Tibial artery (tissue), 4 donors: Measurements from ENCODE around the gene IL12RB1.
A peak's percentile ranks its signal among the peaks of the same experiment; 100 is the strongest.

Source experiments
- DNase-seq, 2 donors: peaks; one replicate each; pipeline ENCODE4 v3.0.0-alpha.2; 2019
- H3K27ac ChIP-seq, 2 donors: fragments of 200-600 bp; sonication (generic) in 1 of 2; 1 replicate in 1 of 2; 2 replicates in 1 of 2; pipeline ENCODE4 v1.5.1; 2018 to 2019; ENCODE audit warnings: mild to moderate bottlenecking in 1 of 2
- H3K27me3 ChIP-seq, 2 donors: fragments of 200-600 bp; sonication (generic) in 1 of 2; one replicate each; pipeline versions ENCODE4 v1.5.1 to v1.6.0; 2016 to 2019
- H3K36me3 ChIP-seq, 3 donors: fragments of 200-600 bp; sonication (generic) in 2 of 3; one replicate each; pipeline ENCODE4 v1.5.1; 2016 to 2019; ENCODE audit warnings: mild to moderate bottlenecking in 2 of 3
- H3K4me1 ChIP-seq, 4 donors: fragments of 200-600 bp; sonication (generic) in 2 of 4; 1 replicate in 3 of 4; 2 replicates in 1 of 4; pipeline ENCODE4 v1.5.1; 2016 to 2019
- H3K4me3 ChIP-seq, 2 donors: fragments of 200-600 bp; sonication (generic) in 1 of 2; 1 replicate in 1 of 2; 2 replicates in 1 of 2; pipeline ENCODE4 v1.5.1; 2018 to 2019; ENCODE audit warnings: mild to moderate bottlenecking in 2 of 2
- H3K9me3 ChIP-seq, 3 donors: fragments of 200-600 bp; sonication (generic) in 1 of 3; one replicate each; pipeline ENCODE4 v1.5.1; 2016 to 2019
- intact Hi-C: fragments of 100-400 bp; cut with DNase I; formaldehyde crosslinking; loops from one replicate; pipeline ENCODE4 v1.15.0; 2023; ENCODE audit warnings: low total_unique reads
- TF ChIP-seq, protein P1 (sequence below), 2 experiments: fragments of 200-600 bp in 1 of 2; fragments of 450-650 bp in 1 of 2; IDR thresholded peaks; one replicate each; pipeline ENCODE4 v1.5.1; 2017 to 2019; ENCODE audit warnings: antibody characterized with exemption in 2 of 2, mild to moderate bottlenecking in 1 of 2, moderate library complexity in 1 of 2

Gene IL12RB1

GRCh38 chr19:18060472-18060871 lies 26.3 kb downstream of the IL12RB1 start:
- Histone ChIP-seq H3K9me3 (no peaks in the 10 kb centered on the region), H3K27ac (no peak overlapping the region), H3K36me3 (no peaks in the 10 kb centered on the region), H3K27me3 (peaks cover 0 to 8% of the 10 kb centered on the region in 2 donors), H3K4me1 (peaks cover 0 to 15% (median 10%) of the 10 kb centered on the region in 4 donors), H3K4me3 (no peak overlapping the region)
- no peak for DNase-seq
- TF ChIP-seq, protein P1, sequence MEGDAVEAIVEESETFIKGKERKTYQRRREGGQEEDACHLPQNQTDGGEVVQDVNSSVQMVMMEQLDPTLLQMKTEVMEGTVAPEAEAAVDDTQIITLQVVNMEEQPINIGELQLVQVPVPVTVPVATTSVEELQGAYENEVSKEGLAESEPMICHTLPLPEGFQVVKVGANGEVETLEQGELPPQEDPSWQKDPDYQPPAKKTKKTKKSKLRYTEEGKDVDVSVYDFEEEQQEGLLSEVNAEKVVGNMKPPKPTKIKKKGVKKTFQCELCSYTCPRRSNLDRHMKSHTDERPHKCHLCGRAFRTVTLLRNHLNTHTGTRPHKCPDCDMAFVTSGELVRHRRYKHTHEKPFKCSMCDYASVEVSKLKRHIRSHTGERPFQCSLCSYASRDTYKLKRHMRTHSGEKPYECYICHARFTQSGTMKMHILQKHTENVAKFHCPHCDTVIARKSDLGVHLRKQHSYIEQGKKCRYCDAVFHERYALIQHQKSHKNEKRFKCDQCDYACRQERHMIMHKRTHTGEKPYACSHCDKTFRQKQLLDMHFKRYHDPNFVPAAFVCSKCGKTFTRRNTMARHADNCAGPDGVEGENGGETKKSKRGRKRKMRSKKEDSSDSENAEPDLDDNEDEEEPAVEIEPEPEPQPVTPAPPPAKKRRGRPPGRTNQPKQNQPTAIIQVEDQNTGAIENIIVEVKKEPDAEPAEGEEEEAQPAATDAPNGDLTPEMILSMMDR (IDR thresholded peaks at IDR 0.05): no peak
- intact Hi-C loops: loop anchor here (5.0 kb wide), 1 partner anchor 118 kb away; no protein-coding TSS in a partner anchor

- H3K4me1 ChIP-seq: peaks cover 0 to 15% (median 10%) of the 10 kb centered on the region in 4 donors
Observed at GRCh38 chr19:18059902-18060301, 26.8 kb downstream of the IL12RB1 start.

DNA sequence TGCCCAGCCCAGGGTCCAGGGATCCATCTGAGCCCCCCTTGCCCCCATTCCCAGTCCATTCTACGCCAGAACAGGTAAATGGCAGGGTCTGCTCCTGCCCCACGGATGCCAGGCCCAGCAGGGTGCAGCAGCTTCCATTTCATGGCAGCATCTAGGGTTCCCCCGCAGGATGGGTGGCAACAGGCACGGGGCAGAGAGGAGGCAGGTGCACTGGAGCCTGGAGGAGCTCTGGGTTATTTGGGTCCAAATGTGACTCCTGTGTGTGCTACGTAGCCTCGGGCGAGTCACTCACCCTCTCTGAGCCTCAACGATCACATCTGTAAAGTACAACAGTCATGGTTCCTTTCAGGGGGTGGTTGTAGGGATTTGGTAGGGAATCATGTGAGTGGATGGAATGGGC lies 27.4 kb downstream of the IL12RB1 start:
- TF ChIP-seq, protein P1 (IDR thresholded peaks at IDR 0.05): no peak
- intact Hi-C loops: no loop called here
- H3K9me3 ChIP-seq: no peaks in the 10 kb centered on the region
- H3K27me3 ChIP-seq: peaks cover 0 to 8% of the 10 kb centered on the region in 2 donors
- H3K4me3 ChIP-seq: no peak overlapping the region
- DNase-seq: no peak
- peaks cover 0 to 16% (median 10%) of the 10 kb centered on the region in 4 donors for H3K4me1 ChIP-seq
- no peak overlapping the region for H3K27ac ChIP-seq
- H3K36me3 ChIP-seq: no peaks in the 10 kb centered on the region

More at GRCh38 chr19:18059902-18060301, 26.8 kb downstream of the IL12RB1 start:
- H3K4me3 ChIP-seq: no peak overlapping the region
- intact Hi-C loops: loop anchor here (5.0 kb wide), 1 partner anchor 118 kb away; no protein-coding TSS in a partner anchor
- no peaks in the 10 kb centered on the region for H3K36me3 ChIP-seq
- H3K9me3 ChIP-seq: no peaks in the 10 kb centered on the region
- H3K27me3 ChIP-seq: peaks cover 0 to 8% of the 10 kb centered on the region in 2 donors
- H3K27ac ChIP-seq: no peak overlapping the region
- TF ChIP-seq, protein P1 (IDR thresholded peaks at IDR 0.05): no peak
- DNase-seq: no peak

GRCh38 chr19:18058208-18059009 lies 28.3 kb downstream of the IL12RB1 start:
- H3K9me3 ChIP-seq: no peaks in the 10 kb centered on the region
- intact Hi-C loops: loop anchor here (1.0 kb wide), 1 partner anchor 51 kb away; no protein-coding TSS in a partner anchor
- TF ChIP-seq, protein P1 (IDR thresholded peaks at IDR 0.05): peak; percentile 93 to 98
- H3K4me1 ChIP-seq: peaks cover 0 to 25% (median 11%) of the 10 kb centered on the region in 4 donors
- no peaks in the 10 kb centered on the region for H3K36me3 ChIP-seq
- H3K4me3 ChIP-seq: peak overlapping the region in 1 of 2 donors; percentile 18
- DNase-seq: peak; percentile 69 to 88
- H3K27me3 ChIP-seq: peaks cover 0 to 4% of the 10 kb centered on the region in 2 donors
- H3K27ac ChIP-seq: peak overlapping the region; percentile 78 to 79

DNA sequence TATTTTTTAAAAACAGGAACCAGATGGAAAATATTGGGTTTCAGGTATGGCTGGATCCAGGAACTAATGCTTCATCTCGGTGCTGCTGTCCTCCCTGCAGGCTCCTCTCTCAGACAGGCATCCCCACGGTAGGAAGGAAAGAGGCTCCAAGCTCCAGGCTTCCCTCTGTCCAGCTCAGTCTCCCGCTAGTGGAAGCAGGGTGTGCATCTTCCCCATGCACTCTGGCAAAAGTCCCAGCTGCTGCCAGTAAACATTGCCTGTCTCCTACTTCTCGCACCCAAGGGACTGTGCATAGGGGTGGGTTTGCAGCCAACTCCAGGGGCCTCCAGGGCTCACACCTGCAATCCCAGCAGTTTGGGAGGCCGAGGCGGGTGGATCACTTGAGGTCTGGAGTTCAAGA lies 29.2 kb downstream of the IL12RB1 start:
- TF ChIP-seq, protein P1 (IDR thresholded peaks at IDR 0.05): no peak
- Histone ChIP-seq H3K9me3 (no peaks in the 10 kb centered on the region), H3K27ac (peak overlapping the region; percentile 78 to 79), H3K27me3 (peaks cover 0 to 3% of the 10 kb centered on the region in 2 donors), H3K36me3 (no peaks in the 10 kb centered on the region), H3K4me1 (peaks cover 0 to 34% (median 16%) of the 10 kb centered on the region in 4 donors), H3K4me3 (no peak overlapping the region)
- DNase-seq: peak; percentile 47 to 73
- intact Hi-C loops: no loop called here
